ENCODE results near the gene SGSM1. TPM values are rescaled to one million over a fixed set of nuclear protein-coding genes. Genes with fewer than 3 reads are reported as not detected.

SGSM1 gene
- total and polyA plus RNA-seq, 2 of the 4 experiments (the other 2 are of a cell fraction), result not detected

GRCh38 chr22:24809331-24809730 lies 3.3 kb downstream of the SGSM1 start:
- dilution Hi-C loops (cut with HindIII; ENCODE audit: low sequenced_read_pairs, unreplicated experiment) (no loop called here), in situ Hi-C loops (cut with MboI; ENCODE audit: low sequenced_read_pairs) (no loop called here), intact Hi-C loops (cut with micrococcal nuclease) (no loop called here)
- H3K4me3 ChIP-seq (ENCODE audit: insufficient read depth, low read depth, low read length), result no peak overlapping the region
- no peaks in the 10 kb centered on the region for H3K9me1 ChIP-seq (ENCODE audit: insufficient read depth, low read length)
- no TSS peak for BruUV-seq (replicated peaks)
- peaks cover 29% of the 10 kb centered on the region for H3K27me3 ChIP-seq (ENCODE audit: control insufficient read depth, insufficient read depth, low read length)
- H4K91ac ChIP-seq (ENCODE audit: insufficient read depth, low read depth, low read length), result no peak overlapping the region
- ChIA-PET CTCF (no interaction called here), POLR2A (ENCODE audit: unreplicated experiment) (interaction anchor here (0.5 kb wide), 1 partner anchor 10 kb away, joined by 4 read pairs; no protein-coding TSS in a partner anchor)
- H3K9ac ChIP-seq (ENCODE audit: low read depth, low read length), result no peak overlapping the region
- H4K5ac ChIP-seq (ENCODE audit: low read depth, low read length), result no peak overlapping the region
- no peak overlapping the region for H3K4ac ChIP-seq (ENCODE audit: low read depth, low read length)
- no peak overlapping the region for H2BK20ac ChIP-seq (ENCODE audit: low read depth, low read length)
- no peak overlapping the region for H3K23ac ChIP-seq (ENCODE audit: low read depth, low read length)
- H3K9me3 ChIP-seq (ENCODE audit: control insufficient read depth, insufficient read depth, low read length), result no peaks in the 10 kb centered on the region
- ATAC-seq (ENCODE audit: low read depth) (no peak), DNase-seq (no peak)
- H3K56ac ChIP-seq (ENCODE audit: extremely low read depth, insufficient read depth, low read length), result no peak overlapping the region
- no peak overlapping the region for H2AK5ac ChIP-seq (ENCODE audit: low read depth, low read length)
- no peaks in the 10 kb centered on the region for H3K79me1 ChIP-seq (ENCODE audit: low read depth in 1 of 2, low read length in 2 of 2)
- no peak overlapping the region for H2BK120ac ChIP-seq (ENCODE audit: low read depth, low read length)
- WGBS, 2 experiments (ENCODE audit: extremely low coverage in 2 of 2, insufficient read length in 1 of 2), result 36% methylated on average over 2 of the region's 2 CpGs; no CpG with 5 or more reads in 1 of the 2 experiments
- no peak overlapping the region for H3K4me2 ChIP-seq (ENCODE audit: low read depth, low read length)
- no peak overlapping the region for H2BK5ac ChIP-seq (ENCODE audit: low read depth, low read length, poor library complexity, severe bottlenecking)
- no peak overlapping the region for H4K8ac ChIP-seq (ENCODE audit: low read depth in 2 of 2, low read length in 2 of 2)
- no peak overlapping the region for H2AFZ ChIP-seq (replicated peaks; ENCODE audit: low read length, poor library complexity)
- no peaks in the 10 kb centered on the region for H3K4me1 ChIP-seq (ENCODE audit: control insufficient read depth, insufficient read depth, low read length)
- no peak overlapping the region for H3K27ac ChIP-seq (ENCODE audit: insufficient read depth, low read length)
- no peak overlapping the region for H2AK9ac ChIP-seq (replicated peaks; ENCODE audit: low read depth, low read length, poor library complexity)
- no peak overlapping the region for H3K14ac ChIP-seq (replicated peaks; ENCODE audit: low read depth, low read length)
- no peak overlapping the region for H2BK15ac ChIP-seq (ENCODE audit: low read depth, low read length)
- TF ChIP-seq ELK1 (IDR thresholded peaks at IDR 0.05; ENCODE audit: borderline replicate concordance, low read depth, low read length) (no peak), USF2 (IDR thresholded peaks at IDR 0.05; ENCODE audit: low read depth, low read length) (no peak), CEBPB (IDR thresholded peaks at IDR 0.05; ENCODE audit: low read depth, low read length) (no peak), SMC3 (IDR thresholded peaks at IDR 0.05; ENCODE audit: low read depth, low read length) (no peak), FOS (IDR thresholded peaks at IDR 0.05; ENCODE audit: low read depth, low read length) (no peak), CTCF (conservative IDR thresholded peaks at IDR 0.05; ENCODE audit: low read depth, low read length) (no peak), BHLHE40 (IDR thresholded peaks at IDR 0.05; ENCODE audit: low read depth, low read length) (no peak), MAFK (IDR thresholded peaks at IDR 0.05; ENCODE audit: low read depth, low read length) (no peak), MXI1 (IDR thresholded peaks at IDR 0.05; ENCODE audit: borderline replicate concordance, low read depth, low read length) (no peak), NFE2L2 (IDR thresholded peaks at IDR 0.05; ENCODE audit: low read depth, low read length) (no peak), CHD1 (IDR thresholded peaks at IDR 0.05; ENCODE audit: low read depth, low read length) (no peak)
- H3K18ac ChIP-seq (ENCODE audit: low read depth, low read length), result no peak overlapping the region
- no peaks in the 10 kb centered on the region for H4K20me1 ChIP-seq (ENCODE audit: insufficient read depth, low read length)
- H3K36me3 ChIP-seq (ENCODE audit: control insufficient read depth, insufficient read depth, low read length), result no peaks in the 10 kb centered on the region

All from IMR-90 (cell line).